ENCODE results near the gene WDR77.
A peak's percentile ranks its signal among the peaks of the same experiment; 100 is the strongest.

Gene WDR77

DNA sequence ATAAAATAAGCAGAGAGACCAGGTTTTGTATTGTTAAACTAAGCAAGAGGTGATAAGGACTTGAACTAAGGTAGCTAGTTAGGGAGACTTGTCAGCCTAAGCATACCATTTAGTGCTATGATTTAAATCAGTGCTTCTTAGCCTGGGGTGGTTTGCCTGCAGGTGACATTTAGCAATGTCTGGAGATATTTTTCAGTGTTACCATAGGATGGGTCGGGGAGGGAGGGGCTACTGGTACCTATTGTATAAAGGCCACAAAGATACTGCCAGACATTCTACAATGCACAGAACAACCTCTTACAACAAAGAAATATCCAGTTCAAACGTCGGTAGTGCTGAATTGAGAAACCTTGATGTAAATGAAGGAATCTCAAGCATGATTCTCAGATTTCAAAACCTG is 3.5 kb upstream of the WDR77 start:
- no peak for DNase-seq (ENCODE audit: low read depth)
- no peak overlapping the region for H3K4me3 ChIP-seq (ENCODE audit: low read depth, low read length)
- TF ChIP-seq, protein P1, sequence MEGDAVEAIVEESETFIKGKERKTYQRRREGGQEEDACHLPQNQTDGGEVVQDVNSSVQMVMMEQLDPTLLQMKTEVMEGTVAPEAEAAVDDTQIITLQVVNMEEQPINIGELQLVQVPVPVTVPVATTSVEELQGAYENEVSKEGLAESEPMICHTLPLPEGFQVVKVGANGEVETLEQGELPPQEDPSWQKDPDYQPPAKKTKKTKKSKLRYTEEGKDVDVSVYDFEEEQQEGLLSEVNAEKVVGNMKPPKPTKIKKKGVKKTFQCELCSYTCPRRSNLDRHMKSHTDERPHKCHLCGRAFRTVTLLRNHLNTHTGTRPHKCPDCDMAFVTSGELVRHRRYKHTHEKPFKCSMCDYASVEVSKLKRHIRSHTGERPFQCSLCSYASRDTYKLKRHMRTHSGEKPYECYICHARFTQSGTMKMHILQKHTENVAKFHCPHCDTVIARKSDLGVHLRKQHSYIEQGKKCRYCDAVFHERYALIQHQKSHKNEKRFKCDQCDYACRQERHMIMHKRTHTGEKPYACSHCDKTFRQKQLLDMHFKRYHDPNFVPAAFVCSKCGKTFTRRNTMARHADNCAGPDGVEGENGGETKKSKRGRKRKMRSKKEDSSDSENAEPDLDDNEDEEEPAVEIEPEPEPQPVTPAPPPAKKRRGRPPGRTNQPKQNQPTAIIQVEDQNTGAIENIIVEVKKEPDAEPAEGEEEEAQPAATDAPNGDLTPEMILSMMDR (IDR thresholded peaks at IDR 0.05; ENCODE audit: low read depth, low read length, missing control alignments) = no peak

DNA sequence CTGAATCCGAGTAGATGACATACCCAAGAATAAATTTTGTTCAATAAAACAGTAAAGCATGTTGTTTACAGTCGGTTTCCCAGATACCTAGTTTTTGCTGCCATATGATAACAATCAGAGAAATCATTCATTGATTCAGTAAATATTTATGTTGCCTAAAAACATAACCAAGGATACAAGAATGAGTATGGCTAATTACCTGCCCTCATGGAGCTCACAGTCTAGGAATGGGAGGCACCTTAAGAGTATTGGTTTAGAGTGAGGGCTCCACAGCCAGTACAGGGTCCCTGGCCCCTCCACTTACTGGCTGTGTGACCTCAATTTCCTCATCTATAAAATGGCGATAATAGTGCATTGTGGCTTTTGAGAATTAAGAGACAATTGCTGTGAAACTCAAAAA is 1.1 kb upstream of the WDR77 start:
- TF ChIP-seq, protein P1 (IDR thresholded peaks at IDR 0.05; ENCODE audit: low read depth, low read length, missing control alignments) = no peak

DNA sequence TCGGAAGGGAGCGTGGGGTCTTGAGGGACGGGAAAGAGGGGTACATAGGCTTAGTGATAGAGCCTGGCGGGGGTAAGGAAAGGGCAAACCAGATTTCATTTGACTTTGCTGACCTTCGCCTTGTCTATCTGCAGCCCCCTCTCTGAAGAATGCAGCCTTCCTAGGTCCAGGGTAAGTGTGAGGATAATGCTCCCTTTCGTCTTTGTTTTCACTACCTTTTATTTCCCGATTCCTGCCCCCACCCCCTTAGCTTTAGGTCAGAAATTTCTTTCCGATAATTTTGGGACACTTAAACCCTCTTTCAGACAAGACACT is 604 bp upstream of the WDR77 start:
- TF ChIP-seq, protein P1 (IDR thresholded peaks at IDR 0.05; ENCODE audit: low read depth, low read length, missing control alignments) = no peak
- peak overlapping the region; percentile 96 for H3K4me3 ChIP-seq (ENCODE audit: low read depth, low read length)
- DNase-seq (ENCODE audit: low read depth) = no peak

More for the DNA sequence above, 1.1 kb upstream of the WDR77 start:
- peak overlapping the region; percentile 96 for H3K4me3 ChIP-seq (ENCODE audit: low read depth, low read length)
- no peak for DNase-seq (ENCODE audit: low read depth)

DNA sequence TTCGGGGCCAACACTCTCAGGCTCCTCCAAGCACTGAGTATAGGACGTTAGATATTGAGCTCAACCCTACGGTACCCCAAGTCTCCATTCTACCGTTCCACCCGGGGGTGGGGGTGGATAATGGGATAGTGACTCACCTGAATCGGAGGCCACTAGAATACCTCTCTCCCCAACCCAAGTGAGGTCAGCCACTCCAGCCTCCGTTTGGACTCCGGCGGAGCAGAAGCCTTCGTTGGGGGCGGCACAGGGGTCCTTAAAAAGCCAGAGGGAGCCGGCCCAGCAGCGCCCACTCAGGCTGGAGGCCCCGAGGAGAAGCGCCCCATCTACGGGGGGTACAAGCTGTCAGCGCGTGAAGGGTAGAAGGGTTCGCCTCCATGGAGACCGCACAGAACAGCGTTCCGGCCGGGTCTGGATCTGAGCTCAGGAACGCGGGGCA is 556 bp downstream of the WDR77 start:
- peak overlapping the region; percentile 96 for H3K4me3 ChIP-seq (ENCODE audit: low read depth, low read length)
- DNase-seq (ENCODE audit: low read depth) = no peak
- TF ChIP-seq, protein P1 (IDR thresholded peaks at IDR 0.05; ENCODE audit: low read depth, low read length, missing control alignments) = no peak

GRCh38 chr1:111446967-111447892 is 1.8 kb downstream of the WDR77 start:
- no peak for DNase-seq (ENCODE audit: low read depth)
- TF ChIP-seq, protein P1 (IDR thresholded peaks at IDR 0.05; ENCODE audit: low read depth, low read length, missing control alignments) = no peak
- H3K4me3 ChIP-seq (ENCODE audit: low read depth, low read length) = peak overlapping the region; percentile 96

GRCh38 chr1:111446546-111446945 is 2.5 kb downstream of the WDR77 start:
- H3K4me3 ChIP-seq (ENCODE audit: low read depth, low read length) = no peak overlapping the region
- TF ChIP-seq, protein P1 (IDR thresholded peaks at IDR 0.05; ENCODE audit: low read depth, low read length, missing control alignments) = no peak
- DNase-seq (ENCODE audit: low read depth) = no peak

DNA sequence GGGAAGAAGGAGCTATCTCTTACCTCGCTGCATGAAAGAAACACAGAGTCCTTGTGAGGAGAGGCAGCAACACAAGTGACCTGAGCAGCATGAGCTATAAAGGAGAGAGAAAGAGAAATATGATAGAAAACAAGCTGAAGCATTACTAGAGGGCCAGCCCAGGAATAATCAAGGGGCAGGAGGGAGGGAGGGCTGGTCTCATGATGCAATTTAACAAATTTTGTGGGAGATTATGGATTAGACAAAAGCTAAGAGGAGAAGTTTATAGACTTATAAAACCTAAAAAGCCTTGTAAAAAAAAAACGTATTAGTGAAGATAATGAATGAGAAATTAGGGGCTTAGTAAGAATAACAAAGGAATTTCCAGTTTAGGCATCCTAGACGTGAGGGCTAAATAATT is 5.0 kb downstream of the WDR77 start:
- no peak overlapping the region for H3K4me3 ChIP-seq (ENCODE audit: low read depth, low read length)
- TF ChIP-seq, protein P1 (IDR thresholded peaks at IDR 0.05; ENCODE audit: low read depth, low read length, missing control alignments) = no peak

More for the DNA sequence above, 5.0 kb downstream of the WDR77 start:
- DNase-seq (ENCODE audit: low read depth) = no peak

Measured in GM12864 (cell line).